Activated T-cell treated with anti-CD3 and anti-CD28 coated beads, Interleukin-2, amount 50 U/mL, for 24 hours (primary cell): Measurements from ENCODE around the gene GRID1.

Source experiments
- DNase-seq: peaks from one replicate; pipeline ENCODE4 v3.0.0-alpha.2; 2020
- H3K27ac Mint-ChIP-seq: 2 replicates; pipeline ENCODE4 v1.8.0; 2020; ENCODE audit warnings: mild to moderate bottlenecking, mixed read lengths
- H3K27me3 Mint-ChIP-seq: 2 replicates; pipeline ENCODE4 v1.8.0; 2020; ENCODE audit warnings: mixed read lengths
- H3K36me3 Mint-ChIP-seq: 2 replicates; pipeline ENCODE4 v1.8.0; 2020; ENCODE audit warnings: low read depth, mixed read lengths
- H3K4me1 Mint-ChIP-seq: 2 replicates; pipeline ENCODE4 v1.8.0; 2020; ENCODE audit warnings: low read depth, mixed read lengths
- H3K4me3 Mint-ChIP-seq: 2 replicates; pipeline ENCODE4 v1.8.0; 2020; ENCODE audit warnings: mild to moderate bottlenecking, moderate library complexity, mixed read lengths
- H3K9me3 Mint-ChIP-seq: 2 replicates; pipeline ENCODE4 v1.8.0; 2020; ENCODE audit warnings: mixed read lengths

GRID1 gene

DNA sequence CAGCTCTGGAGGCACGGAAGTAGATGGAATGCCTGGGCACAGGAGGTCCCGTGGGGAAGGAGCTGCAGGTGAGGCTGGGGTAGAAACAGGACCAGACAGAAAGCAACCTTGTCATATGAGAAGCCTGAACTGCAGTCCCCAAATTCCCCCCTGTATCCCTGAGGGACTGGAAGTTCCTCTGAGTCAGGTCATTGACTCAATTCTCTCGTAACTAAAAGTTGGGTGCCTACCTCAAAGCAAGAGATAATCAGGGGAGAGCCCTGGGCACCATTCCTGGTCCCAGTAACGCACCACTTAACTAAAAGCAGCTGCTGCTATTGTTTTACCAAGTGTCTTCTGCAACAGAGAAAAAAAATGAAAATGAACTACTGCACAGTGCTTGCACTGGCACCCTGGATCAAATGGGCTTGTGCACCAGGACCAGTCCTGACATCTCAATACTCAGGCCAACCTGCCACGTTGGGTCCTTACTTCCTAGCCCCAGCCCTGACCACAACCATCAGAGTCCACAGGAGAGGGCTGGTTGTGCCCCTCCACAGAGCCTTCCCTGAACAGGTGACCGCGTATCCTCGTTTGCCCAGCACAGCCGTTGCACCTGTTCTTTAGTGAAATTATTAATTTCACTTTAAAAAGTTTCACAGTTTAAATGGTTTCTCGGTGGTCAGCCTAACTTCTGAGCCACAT, 79.3 kb downstream of the GRID1 start:
- Mint-ChIP-seq H3K4me1 (no peaks in the 10 kb centered on the region), H3K27ac (no peak overlapping the region), H3K27me3 (peaks cover 10% of the 10 kb centered on the region), H3K9me3 (no peaks in the 10 kb centered on the region), H3K36me3 (no peaks in the 10 kb centered on the region), H3K4me3 (no peak overlapping the region)
- DNase-seq = no peak

DNA sequence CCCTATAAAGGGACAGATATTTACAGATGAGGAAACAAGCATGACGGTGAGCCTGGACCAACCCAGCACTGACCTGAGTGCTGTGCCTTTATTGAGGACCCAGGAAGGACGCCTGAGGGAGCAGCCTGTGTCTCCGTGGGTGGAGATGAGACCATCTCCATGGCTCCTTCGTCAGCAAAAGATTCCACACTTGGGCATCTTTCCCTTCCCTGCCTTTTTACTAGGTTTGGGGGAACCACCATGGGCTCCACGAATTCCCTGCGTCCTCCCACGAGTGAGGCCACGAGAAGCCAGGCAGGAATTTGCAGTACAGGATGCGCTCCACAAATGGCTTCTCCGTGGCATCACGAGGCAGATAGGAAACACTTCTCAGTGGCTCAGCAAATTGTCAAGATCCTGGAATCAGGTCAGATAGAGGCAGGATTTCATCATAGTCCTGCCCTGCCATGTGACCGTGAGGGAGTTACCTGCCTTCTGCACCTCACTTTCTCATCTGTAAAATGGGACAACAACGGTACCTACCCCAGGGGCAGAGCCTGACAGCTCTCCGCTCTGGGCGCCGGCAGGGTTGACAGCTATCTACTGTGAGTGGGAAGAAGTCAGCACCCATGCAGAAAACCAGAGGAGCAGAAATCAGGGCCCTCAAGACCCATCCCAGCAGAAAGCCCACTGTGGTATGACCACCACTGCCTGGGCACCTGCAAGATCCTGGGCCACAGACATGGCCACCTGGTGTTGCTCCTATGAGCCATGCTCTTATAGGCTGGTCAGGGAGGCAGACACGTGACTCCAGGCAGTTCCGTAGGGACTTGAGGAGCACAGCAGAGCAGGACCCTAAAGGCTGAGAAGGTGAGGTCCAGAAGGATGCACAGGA, 80.1 kb downstream of the GRID1 start:
- Mint-ChIP-seq H3K9me3 (no peaks in the 10 kb centered on the region), H3K27me3 (peaks cover 10% of the 10 kb centered on the region), H3K4me1 (no peaks in the 10 kb centered on the region), H3K36me3 (no peaks in the 10 kb centered on the region), H3K27ac (no peak overlapping the region), H3K4me3 (no peak overlapping the region)
- no peak for DNase-seq

DNA sequence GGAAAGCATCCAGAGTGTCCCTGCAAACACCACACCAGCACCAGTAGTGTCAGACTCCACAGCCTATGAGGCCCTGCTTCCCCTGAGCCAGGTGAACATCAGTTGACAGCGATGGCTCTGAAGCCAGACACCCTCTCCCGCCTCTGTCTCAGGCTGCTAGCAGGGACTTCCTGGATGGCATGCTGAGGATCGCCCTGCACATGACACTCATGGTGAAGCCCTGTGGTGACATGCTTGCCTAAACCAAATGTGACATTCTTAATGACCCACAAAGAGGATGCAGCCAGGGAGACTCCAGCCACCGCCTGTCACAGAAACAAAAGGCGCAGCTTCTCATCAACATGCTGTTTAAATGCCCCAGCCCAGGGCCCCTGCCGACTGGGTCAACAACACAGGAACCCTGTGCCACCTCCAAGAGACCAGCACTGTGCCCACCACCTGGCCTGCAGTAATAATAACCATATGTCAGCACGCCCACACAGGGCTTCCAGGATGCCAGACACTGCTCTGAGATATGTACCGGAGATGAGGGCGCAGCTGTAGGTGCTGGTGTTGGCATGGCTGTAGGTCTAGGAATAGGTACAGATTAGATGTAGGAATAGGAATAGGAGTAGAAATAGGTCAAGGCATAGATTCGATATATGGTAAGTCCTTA, 81.3 kb downstream of the GRID1 start:
- no peak overlapping the region for H3K4me3 Mint-ChIP-seq
- no peak overlapping the region for H3K27ac Mint-ChIP-seq
- H3K36me3 Mint-ChIP-seq = no peaks in the 10 kb centered on the region
- peaks cover 10% of the 10 kb centered on the region for H3K27me3 Mint-ChIP-seq
- H3K4me1 Mint-ChIP-seq = no peaks in the 10 kb centered on the region
- H3K9me3 Mint-ChIP-seq = peaks cover under 1% of the 10 kb centered on the region
- DNase-seq = no peak

DNA sequence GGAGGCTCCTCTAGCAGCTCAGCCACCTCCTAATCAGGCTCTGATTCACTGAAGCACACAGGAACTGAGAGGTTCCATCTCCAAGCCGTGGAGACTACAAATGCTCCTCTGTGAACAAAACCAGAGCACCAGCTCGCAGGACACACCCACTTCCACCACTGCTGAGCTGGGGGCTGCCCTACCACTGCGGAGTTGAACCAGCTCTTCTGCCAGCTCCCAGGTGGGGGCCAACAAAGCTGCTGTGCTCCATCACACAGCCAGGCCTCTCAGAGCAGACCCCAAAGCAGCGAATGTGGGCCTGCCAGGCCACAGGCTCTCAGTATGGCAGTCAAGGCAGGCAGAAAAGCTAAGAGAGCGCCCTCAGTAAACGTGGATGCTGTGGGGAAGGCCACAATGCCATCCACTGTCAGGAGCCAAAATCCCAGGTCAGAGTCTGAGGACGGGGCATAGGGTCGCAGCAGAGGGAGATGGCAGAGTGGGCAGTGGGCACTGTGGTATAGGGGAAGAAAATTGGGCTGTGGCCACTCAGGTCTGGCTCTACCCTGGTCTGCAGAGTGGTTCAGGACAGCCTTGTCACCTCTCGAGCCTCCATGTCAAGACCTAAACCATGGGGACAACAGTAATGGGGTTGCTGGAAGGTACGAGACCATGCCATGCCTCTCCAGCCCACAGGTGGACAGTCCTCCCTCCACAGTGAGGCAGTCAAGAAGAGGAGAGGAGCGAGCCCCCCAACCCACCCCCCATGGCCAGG, 82.1 kb downstream of the GRID1 start:
- peaks cover 2% of the 10 kb centered on the region for H3K9me3 Mint-ChIP-seq
- DNase-seq = no peak
- H3K4me1 Mint-ChIP-seq = no peaks in the 10 kb centered on the region
- no peak overlapping the region for H3K27ac Mint-ChIP-seq
- H3K4me3 Mint-ChIP-seq = no peak overlapping the region
- H3K27me3 Mint-ChIP-seq = peaks cover 10% of the 10 kb centered on the region
- no peaks in the 10 kb centered on the region for H3K36me3 Mint-ChIP-seq

DNA sequence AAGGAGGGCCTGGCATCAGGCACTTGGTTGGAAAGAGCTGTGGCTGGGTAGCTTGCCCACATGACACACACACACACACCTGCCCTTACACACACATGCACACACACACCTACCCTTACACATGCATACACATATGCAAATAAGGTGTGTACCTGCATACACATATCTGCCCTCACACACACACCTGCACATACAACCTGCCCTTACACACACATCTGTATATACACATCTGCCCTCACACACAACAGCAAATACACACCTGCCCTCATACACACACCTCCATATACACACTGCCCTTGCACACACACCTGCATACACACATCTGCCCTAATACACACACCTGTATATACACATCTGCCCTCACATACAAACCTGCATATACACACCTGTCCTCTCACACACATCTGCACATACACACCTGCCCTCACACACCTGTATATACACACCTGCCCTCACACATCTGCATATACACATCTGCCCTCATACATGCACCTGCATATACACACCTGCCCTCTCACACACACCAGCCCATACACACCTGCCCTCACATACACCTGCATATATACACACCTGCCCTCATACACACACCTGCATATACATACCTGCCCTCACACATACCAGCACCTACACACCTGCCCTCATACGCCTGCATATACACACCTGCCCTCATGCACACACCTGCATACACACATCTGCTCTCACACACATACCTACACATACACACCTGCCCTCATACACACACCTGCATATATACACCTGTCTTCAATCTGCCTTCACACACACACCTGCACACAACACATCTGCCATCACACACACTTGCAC, 82.9 kb downstream of the GRID1 start:
- peaks cover 2% of the 10 kb centered on the region for H3K9me3 Mint-ChIP-seq
- no peaks in the 10 kb centered on the region for H3K36me3 Mint-ChIP-seq
- peaks cover 10% of the 10 kb centered on the region for H3K27me3 Mint-ChIP-seq
- H3K4me1 Mint-ChIP-seq = no peaks in the 10 kb centered on the region
- H3K27ac Mint-ChIP-seq = no peak overlapping the region
- DNase-seq = no peak
- H3K4me3 Mint-ChIP-seq = no peak overlapping the region

DNA sequence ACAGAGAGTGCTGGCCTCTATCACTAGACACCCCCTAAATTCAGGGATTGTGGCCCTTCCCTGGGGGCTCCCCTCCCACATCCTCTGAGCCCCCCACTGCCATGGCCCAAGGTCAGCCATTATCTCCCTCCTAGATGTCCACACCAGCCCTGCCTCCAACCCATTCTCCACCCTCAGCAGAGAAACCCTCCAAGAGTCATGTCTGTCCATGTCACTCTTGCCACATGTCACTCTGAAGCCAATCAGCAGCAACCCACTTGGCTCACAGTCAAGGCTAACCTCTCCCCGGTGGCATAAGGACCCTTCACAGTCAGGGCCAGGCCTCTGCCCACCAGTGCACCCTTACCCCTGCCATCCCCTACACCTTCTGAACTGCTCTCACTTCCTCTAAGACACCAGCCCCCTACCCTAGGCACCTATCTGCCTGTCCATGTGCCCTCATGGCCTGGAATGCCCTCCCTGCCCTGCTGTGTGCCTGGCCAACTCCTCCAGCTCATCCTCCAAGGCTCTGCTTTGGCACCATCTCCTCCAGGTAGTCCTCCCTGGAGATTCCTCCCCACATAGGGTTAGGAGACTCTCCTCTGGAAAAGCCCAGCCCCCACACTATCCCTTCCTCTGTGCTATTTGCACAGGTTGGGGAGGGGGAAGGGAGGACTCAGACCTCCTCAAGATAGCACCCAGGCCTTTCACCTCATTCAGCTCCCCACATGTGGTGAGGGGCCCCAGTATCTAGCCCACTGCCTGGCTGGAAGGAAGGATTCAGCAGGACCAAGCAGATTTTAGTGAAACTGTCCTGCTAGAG, 83.7 kb downstream of the GRID1 start:
- no peaks in the 10 kb centered on the region for H3K4me1 Mint-ChIP-seq
- no peak for DNase-seq
- H3K27ac Mint-ChIP-seq = no peak overlapping the region
- H3K36me3 Mint-ChIP-seq = no peaks in the 10 kb centered on the region
- H3K27me3 Mint-ChIP-seq = peaks cover 10% of the 10 kb centered on the region
- H3K9me3 Mint-ChIP-seq = peaks cover 2% of the 10 kb centered on the region
- H3K4me3 Mint-ChIP-seq = no peak overlapping the region

DNA sequence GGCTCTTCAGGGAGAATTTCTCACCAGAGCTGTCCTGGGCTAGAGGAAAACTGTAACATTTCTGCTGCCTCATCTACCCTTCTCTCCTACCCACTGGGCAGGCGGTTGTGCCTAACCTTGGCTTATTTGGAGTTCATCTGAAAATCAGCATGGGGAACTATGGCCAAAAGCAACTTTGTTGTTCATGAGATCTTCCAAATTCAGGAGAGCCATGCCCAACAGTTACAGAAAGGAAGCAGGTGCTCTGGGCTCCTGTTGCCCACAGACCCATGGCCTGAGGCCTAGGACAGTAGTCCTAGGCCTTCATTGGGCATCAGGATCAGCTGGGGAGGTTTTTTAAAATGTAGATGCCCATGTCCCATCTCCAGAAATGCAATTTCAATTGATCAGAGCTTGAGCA, 85.2 kb downstream of the GRID1 start:
- no peak for DNase-seq
- Mint-ChIP-seq H3K36me3 (no peaks in the 10 kb centered on the region), H3K4me3 (no peak overlapping the region), H3K9me3 (peaks cover 5% of the 10 kb centered on the region), H3K27ac (no peak overlapping the region), H3K4me1 (no peaks in the 10 kb centered on the region), H3K27me3 (peaks cover 10% of the 10 kb centered on the region)

DNA sequence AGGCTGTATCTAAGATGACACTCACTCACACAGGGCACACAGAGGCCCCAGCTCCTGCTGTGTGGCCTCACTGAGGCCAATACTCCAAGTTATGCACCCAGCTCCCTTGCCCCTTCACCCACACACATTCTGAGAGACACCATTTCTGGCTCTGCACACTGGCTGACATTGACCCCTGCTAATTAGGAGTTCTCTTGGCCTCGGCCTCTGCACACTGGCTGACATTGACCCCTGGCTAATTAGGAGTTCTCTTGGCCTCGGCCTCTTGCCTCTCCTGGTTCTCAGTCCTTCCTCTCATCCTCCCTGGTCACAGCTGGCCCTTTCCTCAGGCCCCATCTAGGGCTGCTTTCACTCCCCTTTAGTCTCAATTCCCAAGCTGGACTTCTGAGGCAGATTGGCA, 97.3 kb downstream of the GRID1 start:
- Mint-ChIP-seq H3K36me3 (no peaks in the 10 kb centered on the region), H3K4me1 (no peaks in the 10 kb centered on the region), H3K27ac (no peak overlapping the region), H3K9me3 (peaks cover 7% of the 10 kb centered on the region), H3K4me3 (no peak overlapping the region), H3K27me3 (peaks cover 34% of the 10 kb centered on the region)
- no peak for DNase-seq

DNA sequence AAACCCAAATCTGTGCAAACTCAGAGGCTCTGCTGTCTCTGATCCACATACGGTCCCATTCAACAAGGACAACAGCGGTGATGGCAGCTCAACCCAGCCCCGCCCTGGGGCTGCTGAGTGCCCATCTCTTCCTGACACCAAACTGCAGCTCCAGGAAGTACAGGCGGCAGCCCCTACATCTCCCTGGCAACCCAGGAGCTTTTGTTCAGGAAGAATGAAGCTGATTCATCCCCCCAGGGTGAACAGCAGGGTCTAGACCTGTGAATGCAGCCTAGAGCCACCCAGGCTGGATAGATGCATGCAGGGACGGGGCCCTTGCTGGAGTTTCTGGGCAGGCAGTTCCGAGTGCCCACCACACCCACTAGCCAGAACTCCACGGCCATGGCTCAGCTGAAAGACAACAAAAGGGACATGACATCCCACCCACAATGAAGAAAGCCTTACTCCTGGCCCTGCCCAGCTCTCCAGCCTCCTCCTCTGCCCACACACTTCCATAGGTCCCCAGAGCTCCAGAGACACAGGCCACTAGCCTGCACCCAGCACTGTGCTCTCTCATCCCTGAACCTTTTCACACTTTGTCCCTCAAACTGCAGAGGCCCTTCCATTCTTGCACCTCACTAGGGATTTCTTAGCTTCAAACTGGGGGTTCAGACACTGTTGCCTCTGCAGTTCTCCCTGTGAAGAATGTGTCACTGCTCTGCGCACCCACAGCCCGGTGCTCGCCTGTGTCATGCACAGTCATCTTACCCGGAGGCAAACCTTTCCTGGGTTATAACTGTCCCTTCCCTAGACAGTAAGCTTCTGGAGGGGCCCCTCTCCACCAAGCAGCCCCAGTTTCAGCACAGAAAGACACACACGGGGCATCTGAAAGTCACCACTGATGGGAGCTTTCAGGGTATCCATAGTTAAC, 99.1 kb downstream of the GRID1 start:
- Mint-ChIP-seq H3K9me3 (peaks cover 6% of the 10 kb centered on the region), H3K4me1 (peaks cover 3% of the 10 kb centered on the region), H3K27ac (no peak overlapping the region), H3K27me3 (peaks cover 50% of the 10 kb centered on the region), H3K4me3 (no peak overlapping the region), H3K36me3 (no peaks in the 10 kb centered on the region)
- peak; percentile 2 for DNase-seq

DNA sequence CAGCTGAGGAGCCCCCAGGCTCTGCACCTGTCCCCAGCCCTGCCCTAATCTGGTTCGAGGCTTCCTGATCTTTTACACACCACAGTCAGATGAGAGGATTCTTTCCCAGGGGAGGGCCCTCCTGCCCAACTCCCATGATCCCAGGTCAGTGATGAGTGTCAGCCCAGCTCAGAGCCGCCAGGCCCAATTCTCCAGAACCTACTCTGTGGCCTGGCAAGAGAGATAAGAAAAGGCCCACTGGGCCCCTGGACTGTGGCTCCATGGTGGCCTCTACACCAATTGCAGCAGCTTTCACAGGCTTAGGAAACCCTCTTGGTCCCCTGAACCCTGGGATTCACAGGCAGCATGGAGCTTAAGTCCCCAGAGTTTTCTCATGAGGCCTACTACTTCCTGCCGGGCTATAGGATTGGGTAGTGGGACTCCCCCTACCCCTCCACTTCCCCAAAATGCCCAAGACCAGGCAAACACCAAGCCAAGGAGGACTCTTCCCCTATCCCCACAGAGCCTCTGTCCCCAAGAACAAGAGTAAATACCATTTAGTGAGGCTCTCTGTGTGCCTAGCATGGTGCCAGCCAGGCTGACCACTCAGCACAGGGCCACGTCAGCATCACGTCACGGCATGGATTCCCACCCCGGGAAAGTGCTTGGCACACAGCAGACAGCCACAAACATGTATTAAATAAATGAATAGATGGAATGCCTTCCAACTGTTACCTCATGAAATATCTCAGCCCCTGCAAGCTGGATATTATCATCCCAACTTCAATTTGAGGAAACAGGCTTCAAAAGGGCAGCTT, 100.0 kb downstream of the GRID1 start:
- no peak overlapping the region for H3K4me3 Mint-ChIP-seq
- H3K36me3 Mint-ChIP-seq = no peaks in the 10 kb centered on the region
- H3K27ac Mint-ChIP-seq = no peak overlapping the region
- H3K4me1 Mint-ChIP-seq = peaks cover 3% of the 10 kb centered on the region
- H3K9me3 Mint-ChIP-seq = peaks cover 4% of the 10 kb centered on the region
- DNase-seq = no peak
- H3K27me3 Mint-ChIP-seq = peaks cover 57% of the 10 kb centered on the region

DNA sequence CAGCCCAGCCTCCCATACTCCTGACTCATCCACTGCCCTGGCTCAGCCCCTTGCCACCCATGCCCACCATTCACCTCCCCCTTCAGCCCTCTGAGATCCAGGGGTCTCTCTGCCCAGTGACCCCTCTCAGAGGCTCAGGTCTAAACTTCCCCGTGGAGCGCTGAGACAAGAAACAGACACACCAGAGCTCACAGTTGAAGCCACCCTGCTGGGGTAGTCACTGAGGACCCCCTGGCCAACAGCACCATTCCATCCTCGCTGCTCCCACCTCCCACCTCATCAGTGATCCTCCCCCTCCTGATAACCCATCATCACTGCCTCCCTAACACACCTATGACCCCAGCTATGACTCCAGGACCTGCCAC, 100.7 kb downstream of the GRID1 start:
- Mint-ChIP-seq H3K27ac (no peak overlapping the region), H3K4me3 (no peak overlapping the region), H3K36me3 (no peaks in the 10 kb centered on the region), H3K27me3 (peaks cover 59% of the 10 kb centered on the region), H3K9me3 (no peaks in the 10 kb centered on the region), H3K4me1 (peaks cover 3% of the 10 kb centered on the region)
- no peak for DNase-seq
